Measurements from ENCODE around the gene TMC1.
"Not testable (repeated sequence)": the region's sequence is repeated elsewhere in the genome, so short reads cannot be mapped to it uniquely, and the experiment has no call there.

Gene TMC1

GRCh38 chr9:72521416-72521815 lies at the start of gene TMC1:
Gene TMC1, plus strand, starts transcription at chr9:72521608. Its CDS starts 127,041 bp downstream, at chr9:72648649.
- FAIRE-seq = not testable (repeated sequence)

- FAIRE-seq = no peak
These were observed 47.7 kb upstream of the TMC1 start for GRCh38 chr9:72473474-72474261.

- no peak for FAIRE-seq
These were observed 46.7 kb upstream of the TMC1 start for GRCh38 chr9:72474676-72475075.

GRCh38 chr9:72476100-72476499 lies 45.3 kb upstream of the TMC1 start:
- FAIRE-seq = no peak

- FAIRE-seq = no peak
These were observed 44.6 kb upstream of the TMC1 start for GRCh38 chr9:72476617-72477437.

- FAIRE-seq = no peak
These were observed 43.4 kb upstream of the TMC1 start for GRCh38 chr9:72477930-72478518.

- FAIRE-seq = no peak
These were observed 42.4 kb upstream of the TMC1 start for GRCh38 chr9:72478966-72479365.

- not testable (repeated sequence) for FAIRE-seq
These were observed 41.1 kb upstream of the TMC1 start for GRCh38 chr9:72480261-72480660.

- FAIRE-seq = no peak
These were observed 40.5 kb upstream of the TMC1 start for GRCh38 chr9:72480921-72481320.

GRCh38 chr9:72485821-72486593 lies 35.4 kb upstream of the TMC1 start:
- no peak for FAIRE-seq

GRCh38 chr9:72486594-72486955 lies 34.8 kb upstream of the TMC1 start:
- no peak for FAIRE-seq

GRCh38 chr9:72487665-72488064 lies 33.7 kb upstream of the TMC1 start:
- FAIRE-seq = not testable (repeated sequence)

- no peak for FAIRE-seq
These were observed 31.4 kb upstream of the TMC1 start for GRCh38 chr9:72489986-72490385.

GRCh38 chr9:72491242-72491641 lies 30.2 kb upstream of the TMC1 start:
- FAIRE-seq = no peak

- FAIRE-seq = no peak
These were observed 27.4 kb upstream of the TMC1 start for GRCh38 chr9:72494051-72494450.

GRCh38 chr9:72497447-72498046 lies 23.9 kb upstream of the TMC1 start:
- no peak for FAIRE-seq

GRCh38 chr9:72506615-72507014 lies 14.8 kb upstream of the TMC1 start:
- no peak for FAIRE-seq

- no peak for FAIRE-seq
These were observed 12.4 kb upstream of the TMC1 start for GRCh38 chr9:72509053-72509452.

GRCh38 chr9:72509635-72510034 lies 11.8 kb upstream of the TMC1 start:
- no peak for FAIRE-seq

GRCh38 chr9:72521011-72521410 lies 397 bp upstream of the TMC1 start:
- not testable (repeated sequence) for FAIRE-seq

- no peak for FAIRE-seq
These were observed 3.6 kb downstream of the TMC1 start for GRCh38 chr9:72524820-72525540.
